NCI-H2196 treated with DMSO at 0.1 percent for 48 hours (cell line): ENCODE results near the gene LRRTM2.

Source experiments
- DNase-seq: peaks from one replicate; lab custom pipeline; 2025; ENCODE audit not compliant: unreplicated experiment; lab: John Stamatoyannopoulos, UW

Gene LRRTM2

DNA sequence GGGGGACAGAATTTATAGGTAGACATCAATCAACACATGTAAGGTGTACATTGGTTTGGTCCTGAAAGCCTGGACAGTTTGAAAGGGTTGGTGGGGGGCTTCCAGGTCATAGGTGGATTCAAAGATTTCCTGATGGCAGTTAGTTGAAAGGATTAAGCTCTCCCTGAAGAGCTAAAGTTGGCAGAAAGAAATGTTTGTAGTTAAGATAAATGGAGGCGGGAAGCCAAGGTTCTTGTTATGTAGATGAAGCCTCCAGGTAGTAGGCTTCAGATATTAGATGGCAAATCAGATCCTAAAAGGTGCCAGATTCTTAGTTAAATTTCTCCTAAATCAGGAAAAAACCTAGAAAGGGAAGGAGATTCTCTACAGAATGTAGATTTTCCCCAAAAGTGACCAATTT, 9.0 kb upstream of the LRRTM2 start:
- DNase-seq: no peak

DNA sequence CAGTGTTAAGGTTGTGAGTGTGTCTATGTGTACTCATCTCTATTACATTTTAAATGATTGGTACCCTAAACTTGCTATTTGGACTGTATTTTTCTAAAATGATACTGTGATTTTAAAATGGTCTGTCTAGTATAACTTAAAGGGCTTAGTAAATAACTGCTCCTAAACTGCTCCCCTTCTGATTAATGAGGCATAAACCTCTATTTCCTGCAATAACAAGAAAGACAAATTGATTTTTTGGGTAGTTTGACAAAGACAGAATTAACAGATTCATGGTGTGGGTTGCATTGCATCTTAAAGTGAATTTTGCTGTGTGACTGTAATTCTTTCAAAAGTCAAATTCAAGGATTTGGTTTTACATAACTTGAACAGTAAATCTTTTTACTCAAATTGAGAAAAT, 8.1 kb upstream of the LRRTM2 start:
- no peak for DNase-seq

DNA sequence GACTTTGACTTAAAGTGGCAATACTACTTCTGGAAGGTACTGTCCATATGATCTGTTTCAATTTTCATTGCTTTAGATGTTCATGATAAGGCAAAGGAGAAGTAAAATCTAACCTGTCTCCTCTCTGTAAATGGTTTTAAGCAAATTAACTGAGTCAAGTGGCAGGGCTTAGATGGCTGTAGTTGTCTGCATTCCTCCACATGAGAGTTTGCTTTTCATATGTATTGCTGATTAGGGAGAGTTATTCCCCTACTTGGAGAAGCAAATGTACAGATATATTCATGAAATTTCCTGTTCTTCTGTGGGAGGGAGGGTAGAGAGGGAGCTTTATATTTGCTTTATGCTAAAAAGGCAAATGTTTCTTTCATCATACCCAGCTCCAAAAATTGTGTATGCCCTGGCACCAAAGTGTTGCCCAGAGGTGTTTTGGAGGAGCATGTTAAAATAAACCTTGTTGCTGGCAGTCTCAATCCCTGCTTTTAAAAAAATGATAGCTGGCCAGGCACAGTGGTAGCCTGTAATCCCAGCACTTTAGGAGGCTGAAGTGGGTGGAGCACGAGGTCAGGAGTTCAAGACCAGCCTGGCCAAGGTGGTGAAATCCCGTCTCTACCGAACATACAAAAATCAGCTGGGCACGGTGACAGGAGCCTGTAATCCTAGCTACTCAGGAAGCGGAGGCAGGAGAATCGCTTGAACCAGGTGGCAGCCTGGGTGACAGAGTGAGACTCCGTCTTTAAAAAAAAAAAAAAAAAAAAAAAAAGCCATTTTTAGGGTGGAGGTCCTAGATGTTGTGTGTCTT, 3.5 kb upstream of the LRRTM2 start:
- no peak for DNase-seq

DNA sequence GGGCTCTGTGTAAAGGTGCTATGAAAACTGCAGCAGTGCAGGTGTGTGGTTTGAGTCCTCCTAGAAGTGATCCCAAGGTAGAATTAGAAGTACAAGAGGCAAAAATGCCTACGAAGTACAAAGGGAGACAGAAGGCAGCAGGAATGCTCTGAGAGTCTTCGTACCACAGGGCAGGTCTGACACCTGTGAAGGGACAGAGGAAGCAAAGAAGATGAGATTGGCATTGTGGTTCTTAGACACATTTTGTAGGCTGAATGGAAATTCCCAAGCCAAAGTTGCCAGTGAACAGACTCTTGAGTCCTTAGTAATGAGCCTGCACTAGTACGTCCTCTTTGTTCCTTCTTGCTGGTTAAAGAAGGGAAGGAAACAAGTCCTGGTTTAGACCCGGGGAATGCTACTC, 1.7 kb upstream of the LRRTM2 start:
- no peak for DNase-seq

DNA sequence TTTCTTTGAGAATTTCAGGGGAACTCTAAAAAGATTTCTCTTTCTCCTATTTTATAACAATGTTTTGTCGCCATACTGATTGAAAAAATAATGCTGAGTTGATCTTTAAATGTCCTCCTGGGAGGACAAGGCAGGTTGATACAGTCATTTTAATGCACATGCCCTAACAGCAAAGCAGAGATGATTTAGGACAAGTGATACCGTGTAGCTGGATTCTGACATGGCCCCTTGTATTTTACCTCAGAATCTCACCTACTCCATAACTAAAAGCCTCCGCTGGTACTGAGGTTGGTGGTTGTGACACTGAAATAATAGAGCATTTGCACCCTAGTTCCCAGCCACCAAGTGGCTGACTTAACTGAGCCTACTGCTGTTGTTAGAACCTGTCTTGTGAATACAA, 811 bp upstream of the LRRTM2 start:
- DNase-seq: no peak

DNA sequence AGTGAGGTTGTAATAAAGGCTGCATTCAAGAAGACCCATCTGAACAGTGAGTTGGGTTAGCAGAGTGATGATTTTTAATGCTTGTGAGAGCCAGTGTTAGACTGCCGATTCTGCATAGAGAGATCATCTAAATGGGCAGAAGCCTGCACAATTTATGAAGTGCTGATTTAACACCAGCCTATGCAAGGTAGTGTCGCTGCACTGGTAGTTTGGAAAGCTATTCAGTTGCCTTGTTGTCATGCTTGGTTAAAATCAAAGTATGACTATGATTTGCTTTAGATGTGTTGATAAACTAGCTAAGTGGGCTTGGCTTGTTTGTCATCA, 379 bp upstream of the LRRTM2 start:
- no peak for DNase-seq

DNA sequence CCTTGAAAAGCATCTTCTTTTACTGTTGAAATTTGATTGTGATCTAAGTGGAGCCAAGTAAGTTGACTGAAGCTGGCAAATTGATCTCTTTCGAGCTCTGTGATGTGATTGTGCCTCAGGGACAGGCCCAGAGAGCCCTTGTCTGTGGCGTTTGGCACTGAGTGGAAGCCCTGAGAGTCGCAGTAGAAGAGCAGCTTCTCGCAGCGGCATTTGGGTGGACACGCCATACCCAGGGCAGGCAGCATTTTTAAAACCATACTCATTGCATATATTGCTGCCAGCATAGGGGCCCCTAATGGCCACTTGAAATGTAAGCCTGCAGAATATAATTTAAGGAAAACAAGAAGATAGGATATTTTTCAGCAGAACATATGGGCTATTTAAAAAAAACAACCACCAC, 894 bp downstream of the LRRTM2 start:
- no peak for DNase-seq

DNA sequence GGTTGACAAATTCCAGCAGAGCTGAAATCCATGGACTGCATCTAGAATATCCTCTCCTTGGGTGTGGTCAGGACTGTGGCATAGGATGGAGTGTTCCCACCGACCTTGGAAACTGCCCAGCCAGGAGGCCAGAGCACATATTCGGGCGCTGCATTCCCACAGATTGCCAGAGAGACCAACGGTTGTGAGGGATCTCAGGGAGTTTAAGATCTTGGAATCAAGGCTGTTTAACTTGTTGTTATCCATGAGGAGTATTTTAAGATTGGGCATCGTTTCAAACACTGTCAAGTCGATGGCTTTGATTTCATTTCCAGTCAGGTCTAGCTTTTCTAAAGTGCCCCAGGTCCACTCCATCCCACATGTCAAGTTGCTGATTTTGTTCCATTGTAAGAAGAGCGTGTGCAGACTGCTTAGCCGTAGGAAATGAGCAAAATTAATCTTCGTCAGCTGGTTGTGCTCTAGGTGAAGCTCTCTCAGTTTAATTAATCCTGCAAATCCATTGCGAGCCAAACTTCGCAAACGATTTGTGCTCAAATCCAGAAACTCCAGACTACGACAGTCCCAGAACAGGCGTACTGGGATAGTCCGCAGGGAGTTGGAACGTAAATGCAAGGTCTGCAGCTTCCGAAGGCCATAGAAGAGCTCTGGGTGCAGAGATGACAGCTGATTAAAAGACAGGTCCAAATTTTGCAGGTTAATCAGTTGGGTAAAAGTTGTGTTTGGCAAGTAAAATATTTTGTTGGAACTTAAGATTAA, 1.5 kb downstream of the LRRTM2 start:
- DNase-seq: no peak

DNA sequence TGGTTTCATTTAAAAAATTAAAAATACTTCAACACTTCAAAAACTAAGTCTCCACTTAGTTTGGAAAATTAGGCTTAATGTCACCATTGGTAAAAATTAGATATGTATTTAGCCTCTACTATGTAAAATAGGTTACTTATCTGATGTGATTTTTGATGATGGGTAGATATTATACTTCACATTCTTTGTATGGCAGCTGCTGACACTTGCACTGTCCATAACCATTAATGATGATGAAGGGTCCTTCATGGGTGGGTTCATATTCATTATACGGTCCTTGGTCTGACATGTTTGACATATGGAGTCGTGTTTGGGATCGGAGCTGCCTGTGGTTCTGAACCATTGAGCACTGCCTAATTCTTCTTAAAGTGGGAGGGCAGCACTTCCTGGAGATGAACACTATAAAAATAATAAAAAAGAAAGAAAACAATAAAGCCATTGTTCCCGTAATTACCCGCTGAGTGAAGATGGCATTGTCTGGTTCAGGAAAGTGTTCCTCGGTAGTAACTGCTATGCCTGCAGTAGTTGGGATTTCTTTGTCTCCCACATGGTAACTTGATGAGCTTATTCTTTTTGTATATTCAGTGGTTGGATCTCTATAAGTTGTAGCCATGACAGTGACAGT, 2.2 kb downstream of the LRRTM2 start:
- DNase-seq: no peak

DNA sequence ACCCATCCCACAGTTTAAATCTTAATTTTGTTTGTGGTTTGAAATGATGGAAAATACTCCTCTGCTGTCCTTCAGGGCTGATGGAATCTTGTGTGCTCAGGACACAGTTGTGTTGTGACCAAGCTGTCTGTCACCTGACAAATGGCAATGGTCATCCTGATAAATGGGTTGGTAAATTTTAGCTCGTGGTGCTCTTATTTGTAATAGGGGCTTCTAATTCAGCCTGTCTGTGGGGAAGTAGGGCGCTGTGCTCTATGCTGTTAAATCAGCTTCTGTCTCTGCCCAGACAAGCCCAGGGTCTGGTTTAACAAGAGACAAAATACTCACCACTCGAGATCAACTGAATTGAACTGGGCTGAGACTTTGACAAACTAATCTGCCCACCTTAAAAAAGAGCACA, 4.5 kb downstream of the LRRTM2 start:
- no peak for DNase-seq

DNA sequence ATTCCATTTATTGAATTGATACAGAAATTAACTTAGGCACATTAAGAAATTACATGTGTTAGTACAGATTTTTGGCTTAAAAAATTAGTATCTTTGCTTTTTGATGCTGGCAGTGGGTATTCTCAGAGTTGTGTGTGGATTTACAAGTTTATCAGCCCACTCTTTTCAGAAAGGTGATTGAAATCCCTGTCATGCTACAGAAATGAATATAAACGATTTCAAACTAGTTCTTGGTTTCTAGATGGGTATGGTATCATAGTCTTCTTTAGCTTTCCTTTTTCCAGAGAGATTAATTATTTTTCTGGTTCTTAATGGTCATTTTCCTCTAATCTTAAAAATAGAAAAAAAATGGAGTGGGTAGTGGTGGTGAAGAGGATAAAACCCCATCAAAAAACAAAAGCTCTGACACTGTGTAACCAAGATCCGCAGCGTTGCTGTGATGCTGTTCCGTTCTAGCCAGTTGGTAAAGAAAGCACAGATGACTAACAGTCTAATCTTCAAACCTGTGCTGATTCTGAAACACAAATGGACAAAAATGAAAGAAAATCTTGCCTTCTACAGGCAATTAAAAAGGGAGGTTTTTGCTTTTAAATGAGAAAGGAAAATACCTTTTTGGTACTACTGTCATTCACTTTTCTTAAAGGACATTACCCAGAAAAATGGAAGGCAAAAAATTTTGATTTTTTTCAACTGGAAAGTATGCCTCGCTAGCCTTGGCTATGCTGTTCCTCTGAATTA, 5.2 kb downstream of the LRRTM2 start:
- no peak for DNase-seq

DNA sequence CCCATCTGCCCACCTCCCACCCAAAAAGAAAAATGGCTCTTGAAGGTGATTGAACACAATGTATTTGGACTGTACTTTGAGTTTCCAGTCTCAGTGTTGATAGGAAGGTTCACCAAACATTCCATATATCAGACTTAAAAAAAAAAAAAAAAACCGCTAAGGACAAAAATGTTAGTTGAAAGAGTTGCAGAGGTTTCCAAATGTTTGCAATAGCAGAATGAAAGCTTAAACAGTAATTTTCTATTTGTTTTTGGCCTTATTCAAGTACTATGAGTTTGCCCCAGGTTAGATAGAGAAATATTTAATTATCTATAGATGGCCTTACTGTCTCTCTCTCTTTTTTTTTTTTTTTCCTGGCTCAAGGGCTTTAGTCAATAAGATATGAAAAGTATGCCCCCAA, 6.1 kb downstream of the LRRTM2 start:
- no peak for DNase-seq

DNA sequence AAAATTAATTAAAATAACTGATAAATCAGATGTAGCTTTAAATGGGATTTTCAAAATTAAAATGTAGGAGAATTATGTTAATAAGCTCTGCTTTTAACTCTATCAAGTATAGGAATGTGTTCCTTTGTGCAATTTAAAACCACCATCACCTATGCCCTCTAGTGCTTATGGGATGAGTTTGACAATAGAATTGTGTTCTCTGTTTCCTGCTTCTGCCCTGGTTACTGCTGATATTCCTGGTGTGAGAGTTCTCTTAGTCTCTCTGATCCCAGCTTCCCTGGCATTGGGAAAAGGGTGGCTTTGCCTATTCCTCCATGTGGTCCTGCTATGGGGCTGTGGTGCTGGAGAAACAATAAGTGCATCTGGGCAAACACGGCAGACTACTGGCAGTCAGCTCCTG, 8.1 kb downstream of the LRRTM2 start:
- DNase-seq: no peak

DNA sequence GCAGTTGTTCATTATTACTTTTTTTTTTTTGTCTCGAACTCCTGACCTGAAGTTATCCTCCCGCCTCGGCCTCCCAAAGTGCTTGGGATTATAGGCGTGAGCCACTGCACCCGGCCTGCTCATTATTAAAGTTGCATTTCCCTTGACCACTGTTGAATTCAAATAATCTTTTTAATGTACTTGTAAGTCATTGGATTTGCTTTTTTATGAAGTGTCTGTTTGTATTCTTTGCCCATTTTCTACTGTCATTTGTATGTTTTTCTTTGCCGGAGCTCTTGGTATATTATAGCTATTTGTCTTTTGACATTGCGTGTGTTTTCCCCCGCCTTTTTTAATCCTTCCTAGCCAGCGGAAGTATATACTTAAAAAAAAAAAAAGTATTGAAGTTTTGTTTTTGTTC, 22.0 kb downstream of the LRRTM2 start:
- no peak for DNase-seq

DNA sequence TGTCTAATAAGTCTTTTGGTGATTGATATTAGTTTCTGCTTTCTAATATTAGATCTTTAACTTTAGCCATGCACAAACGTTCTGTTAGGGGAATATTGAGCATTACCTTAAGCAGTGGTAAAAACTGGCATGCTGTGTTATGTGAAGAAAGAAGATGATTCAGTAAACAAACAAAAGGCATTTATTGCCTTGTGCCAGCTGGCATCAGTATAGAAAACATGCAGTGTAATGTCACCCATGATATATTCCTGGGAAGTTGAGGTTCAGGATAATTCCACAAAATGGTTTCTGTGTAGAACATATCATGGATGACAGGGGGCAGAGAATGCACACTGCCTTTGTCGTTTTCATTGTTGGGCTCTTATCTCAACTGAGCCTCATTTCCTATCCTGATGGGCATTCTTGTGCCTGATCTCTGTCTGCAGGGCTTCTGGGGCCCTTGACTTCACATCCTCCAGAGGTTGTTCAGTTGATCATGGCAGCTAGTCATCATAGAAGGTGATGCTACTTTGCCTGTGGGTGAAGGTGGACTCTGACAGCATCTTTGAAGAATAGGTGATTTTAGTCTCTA, 24.2 kb downstream of the LRRTM2 start:
- DNase-seq: no peak

DNA sequence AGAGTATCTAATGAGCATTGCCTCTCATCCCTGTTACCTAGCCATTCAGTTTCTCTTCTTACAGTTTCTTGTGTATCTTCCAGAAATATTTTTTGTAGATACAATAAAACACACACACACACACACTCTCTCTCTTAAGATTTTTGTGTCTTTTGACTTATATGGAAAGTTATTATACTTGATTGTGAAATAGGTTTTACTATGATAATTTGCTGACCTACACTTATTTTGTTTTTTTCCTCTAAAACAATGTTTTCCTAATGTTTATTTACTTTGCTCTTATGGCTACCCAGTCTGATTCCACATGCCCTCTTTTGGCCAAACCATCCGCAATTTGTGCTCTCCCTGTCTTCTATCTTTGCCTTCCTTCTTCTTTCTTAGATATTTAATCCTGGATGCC, 25.3 kb downstream of the LRRTM2 start:
- no peak for DNase-seq

DNA sequence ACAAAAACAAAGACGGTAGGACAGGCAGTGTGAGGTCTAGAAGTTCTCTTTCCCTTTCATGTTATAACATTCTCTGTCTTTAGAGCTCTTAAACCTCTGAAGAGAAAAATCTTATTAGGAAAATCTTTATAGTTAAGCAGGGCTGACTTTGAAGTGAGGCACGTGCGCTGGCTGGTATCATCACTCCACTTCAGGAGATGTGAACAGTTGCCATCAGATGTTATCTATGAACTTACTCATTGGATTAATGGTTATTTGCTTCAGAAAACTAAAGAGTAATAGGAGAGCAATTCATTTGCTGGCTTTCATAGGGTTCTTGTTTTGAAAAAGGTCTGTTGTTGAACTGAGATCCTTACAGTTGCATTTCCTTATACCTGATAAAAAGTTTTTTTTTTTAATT, 25.7 kb downstream of the LRRTM2 start:
- no peak for DNase-seq

DNA sequence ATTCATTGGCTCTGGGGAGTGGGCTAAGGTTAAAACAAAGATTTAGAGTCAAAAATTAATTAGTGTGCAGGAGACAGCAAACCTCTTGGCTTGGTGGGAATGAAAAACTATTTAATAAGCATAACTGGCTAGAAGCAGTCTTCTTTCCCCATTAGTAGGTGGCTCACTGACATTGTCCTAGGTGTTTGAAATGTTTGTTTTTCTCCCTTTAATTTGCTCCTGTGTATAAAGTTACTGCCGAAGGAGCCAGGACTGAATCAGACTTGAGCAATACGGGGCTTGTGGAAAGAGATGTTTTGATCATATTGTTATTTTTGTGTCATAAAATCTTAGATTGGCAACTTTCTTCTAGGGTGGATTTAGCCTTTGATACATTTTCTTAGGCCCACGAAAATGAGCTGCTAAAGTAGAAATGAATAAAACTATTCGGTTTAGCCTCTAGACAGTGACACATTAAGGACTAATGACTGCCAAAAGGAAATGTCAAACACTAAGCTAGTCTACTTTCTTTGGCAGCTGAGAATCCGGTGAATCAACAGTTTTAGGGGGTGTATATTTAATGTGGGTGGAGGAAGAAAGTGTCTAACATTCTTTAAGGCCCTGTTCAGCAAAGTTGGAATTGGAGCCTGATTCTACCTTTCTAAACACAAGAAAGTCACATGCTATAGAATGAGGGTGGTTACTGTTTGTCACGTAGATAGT, 30.2 kb downstream of the LRRTM2 start:
- DNase-seq: no peak

DNA sequence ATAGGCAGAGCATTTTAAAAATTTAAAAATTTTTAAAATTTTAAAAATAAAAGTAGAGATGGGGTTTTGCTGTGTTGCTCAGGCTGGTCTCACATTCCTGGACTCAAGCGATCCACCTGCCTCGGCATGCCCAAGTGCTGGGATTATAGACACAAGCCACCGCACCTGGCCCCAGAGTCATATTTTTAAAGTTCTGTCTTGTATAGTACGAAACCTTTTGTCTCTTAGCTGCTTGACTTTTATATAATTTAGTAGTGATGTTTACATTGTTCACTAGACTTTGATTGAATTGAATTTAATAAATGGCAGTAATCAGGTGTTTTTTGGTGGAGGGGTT, 31.0 kb downstream of the LRRTM2 start:
- no peak for DNase-seq

DNA sequence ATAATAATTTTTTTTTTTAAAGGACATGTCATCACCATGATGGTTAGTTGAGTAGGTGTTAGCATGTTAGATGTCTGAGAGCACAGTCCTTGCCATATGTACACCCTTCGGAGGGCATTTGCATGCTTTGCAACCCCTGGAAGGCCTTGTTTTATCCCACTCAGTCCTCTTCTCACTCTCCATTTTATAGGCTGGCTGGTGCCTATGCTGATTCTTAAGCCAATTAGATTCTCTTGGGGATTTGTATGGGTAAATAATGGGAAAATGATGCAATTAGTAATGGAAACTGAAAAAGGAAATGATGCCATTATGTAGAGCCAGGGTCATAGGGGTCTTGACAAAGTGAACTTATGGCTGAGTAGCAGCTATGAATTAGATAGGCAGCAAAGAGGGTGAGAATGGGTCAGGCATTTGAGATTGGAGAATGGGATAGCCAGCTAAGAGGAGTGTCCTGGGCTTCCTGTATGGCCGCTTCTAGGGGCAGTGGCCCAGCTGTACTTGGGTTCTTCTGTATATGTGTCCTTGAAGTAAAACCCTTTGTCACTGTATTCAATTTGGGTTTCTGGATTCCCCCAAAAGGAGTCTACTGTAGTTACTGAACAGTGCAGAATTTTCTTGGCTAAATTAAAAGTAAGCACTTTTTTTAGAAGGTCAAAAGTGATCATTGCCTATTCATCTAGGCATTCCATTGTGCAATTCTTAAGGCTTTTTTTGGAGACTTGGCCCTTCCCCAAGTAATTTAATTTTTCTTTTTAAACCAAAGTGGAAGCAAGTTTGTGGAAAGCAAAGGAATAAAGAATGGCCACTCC, 31.6 kb downstream of the LRRTM2 start:
- DNase-seq: no peak
